Measurements from ENCODE around the gene MYL7. TPM values are rescaled to one million over a fixed set of nuclear protein-coding genes. Genes with fewer than 3 reads are reported as not detected.

MYL7 gene
- polyA plus RNA-seq, 4 donors = 0.58 to 1.1 (median 0.81) TPM; not detected in 1

DNA sequence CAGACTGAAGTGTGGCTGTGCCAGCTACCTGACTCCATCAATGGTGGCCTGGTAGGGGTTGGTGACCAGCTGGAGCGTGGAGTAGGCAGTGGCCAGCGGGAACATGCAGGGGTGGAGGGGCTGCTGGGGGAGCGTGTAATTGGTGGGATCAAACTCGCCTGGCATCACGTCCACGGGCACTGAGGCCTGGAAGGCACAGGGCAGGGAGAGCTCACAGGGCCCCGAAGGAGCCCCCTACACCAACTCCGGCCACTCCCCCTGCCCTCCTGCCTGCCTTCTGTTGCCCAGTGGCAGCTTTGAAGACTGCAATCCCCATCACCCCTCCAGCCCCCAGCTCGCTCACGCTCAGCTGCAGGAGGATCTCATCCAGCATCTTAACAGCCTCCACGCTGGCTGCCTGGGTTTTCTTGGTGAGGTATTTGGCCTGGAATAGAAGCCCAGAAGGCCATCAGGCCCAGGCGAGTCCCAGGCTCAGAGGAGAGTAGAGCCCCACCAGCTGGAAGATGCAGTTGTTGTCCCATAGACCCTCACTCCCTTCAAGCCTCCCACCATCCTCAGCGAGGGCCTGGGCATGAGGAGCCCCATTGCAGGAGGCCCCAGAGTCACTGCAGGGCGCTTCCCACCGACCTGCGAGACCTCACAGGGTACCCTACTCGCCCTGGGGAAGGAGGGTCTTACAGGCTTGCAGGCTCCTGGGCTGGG is 24.9 kb downstream of the MYL7 start:
- DNase-seq (ENCODE audit: low read depth in 4 of 4, low spot score in 2 of 4) = no peak

DNA sequence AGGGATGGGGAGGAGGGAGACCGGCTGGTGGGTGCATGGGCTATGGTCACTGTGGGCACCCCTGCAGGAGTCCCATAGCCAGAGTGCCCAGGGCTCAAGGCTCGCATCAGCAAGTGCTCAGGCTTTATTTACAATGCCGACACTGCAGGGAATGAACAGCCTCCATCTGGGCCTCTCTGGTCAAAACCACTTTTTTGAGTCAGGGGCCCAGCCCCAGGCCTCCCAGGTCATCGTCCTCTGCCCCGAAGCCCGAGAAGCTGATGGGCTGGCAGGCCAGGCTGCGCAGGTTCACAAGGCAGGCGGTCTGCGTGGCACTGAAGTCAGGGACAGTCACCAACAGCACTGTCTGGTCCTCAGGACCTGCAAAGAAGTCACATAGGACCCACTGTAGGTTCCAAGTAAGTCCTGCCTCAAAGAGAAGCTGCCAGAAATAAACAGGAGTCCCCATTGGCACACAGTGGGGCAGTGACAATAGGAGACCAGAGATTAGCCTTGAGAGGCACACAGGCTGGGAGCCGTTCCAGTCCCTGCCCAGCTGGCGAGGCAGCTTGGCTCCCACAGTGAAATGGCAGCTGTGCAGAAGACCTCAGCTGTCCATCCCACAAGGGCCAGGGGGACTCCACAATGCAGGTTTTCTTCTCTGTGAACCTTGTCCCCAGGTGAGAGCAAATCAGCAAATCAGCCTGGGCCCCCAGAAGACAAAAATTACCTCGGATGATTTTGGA is 26.4 kb downstream of the MYL7 start:
- DNase-seq (ENCODE audit: low read depth in 4 of 4, low spot score in 2 of 4) = no peak

DNA sequence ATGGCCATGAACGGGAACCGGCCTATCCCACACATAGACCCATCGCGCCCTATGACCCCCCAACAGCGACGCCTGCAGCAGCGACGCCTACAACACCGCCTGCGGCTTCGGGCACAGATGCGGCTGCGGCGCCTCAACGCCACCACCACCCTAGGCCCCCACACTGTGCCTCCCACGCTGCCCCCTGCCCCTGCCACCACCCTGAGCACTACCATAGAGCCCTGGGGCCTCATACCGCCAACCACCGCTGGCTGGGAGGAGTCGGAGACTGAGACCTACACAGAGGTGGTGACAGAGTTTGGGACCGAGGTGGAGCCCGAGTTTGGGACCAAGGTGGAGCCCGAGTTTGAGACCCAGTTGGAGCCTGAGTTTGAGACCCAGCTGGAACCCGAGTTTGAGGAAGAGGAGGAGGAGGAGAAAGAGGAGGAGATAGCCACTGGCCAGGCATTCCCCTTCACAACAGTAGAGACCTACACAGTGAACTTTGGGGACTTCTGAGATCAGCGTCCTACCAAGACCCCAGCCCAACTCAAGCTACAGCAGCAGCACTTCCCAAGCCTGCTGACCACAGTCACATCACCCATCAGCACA is 27.3 kb downstream of the MYL7 start:
- DNase-seq (ENCODE audit: low read depth in 4 of 4, low spot score in 2 of 4) = no peak

DNA sequence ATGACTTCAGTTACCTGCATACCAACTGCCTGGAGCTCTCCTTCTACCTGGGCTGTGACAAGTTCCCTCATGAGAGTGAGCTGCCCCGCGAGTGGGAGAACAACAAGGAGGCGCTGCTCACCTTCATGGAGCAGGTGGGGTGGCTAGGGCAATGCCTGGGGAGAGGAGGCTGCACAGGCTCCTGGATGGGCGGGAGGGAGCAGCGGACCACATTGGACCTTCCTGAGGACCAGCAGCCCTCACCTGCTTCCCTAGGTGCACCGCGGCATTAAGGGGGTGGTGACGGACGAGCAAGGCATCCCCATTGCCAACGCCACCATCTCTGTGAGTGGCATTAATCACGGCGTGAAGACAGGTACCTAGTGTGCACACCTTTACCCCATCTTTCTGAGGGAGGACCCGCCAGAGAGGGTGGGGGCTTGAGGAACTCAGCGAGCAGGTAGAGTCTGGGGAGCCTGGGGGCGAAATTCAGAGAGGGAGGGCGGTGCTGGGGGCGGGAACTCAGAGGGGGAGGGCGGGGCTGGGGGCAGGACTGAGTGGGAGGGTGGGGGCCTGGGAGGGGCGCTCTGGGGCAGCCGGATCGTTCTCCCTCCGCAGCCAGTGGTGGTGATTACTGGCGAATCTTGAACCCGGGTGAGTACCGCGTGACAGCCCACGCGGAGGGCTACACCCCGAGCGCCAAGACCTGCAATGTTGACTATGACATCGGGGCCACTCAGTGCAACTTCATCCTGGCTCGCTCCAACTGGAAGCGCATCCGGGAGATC is 28.0 kb downstream of the MYL7 start:
- DNase-seq (ENCODE audit: low read depth in 4 of 4, low spot score in 2 of 4) = no peak

DNA sequence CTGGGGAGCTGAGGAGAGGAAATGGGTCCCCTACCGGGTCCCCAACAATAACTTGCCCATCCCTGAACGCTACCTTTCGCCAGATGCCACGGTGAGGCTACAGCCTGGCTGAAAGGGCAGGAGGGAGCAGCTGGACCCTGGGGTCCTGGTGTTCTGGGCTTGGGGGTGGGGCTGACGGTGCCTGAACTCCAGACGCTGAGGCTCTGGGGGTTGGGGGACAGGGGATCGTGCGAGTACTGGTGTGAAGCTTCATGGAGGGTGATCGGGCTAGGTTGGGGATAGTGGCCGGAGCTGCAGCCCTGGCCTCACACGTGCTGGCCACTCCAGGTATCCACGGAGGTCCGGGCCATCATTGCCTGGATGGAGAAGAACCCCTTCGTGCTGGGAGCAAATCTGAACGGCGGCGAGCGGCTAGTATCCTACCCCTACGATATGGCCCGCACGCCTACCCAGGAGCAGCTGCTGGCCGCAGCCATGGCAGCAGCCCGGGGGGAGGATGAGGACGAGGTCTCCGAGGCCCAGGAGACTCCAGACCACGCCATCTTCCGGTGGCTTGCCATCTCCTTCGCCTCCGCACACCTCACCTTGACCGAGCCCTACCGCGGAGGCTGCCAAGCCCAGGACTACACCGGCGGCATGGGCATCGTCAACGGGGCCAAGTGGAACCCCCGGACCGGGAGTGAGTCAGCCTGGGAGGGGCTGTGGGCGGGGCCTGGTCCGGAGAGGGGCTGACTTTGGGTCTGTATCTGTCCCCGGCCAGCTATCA is 28.7 kb downstream of the MYL7 start:
- no peak for DNase-seq (ENCODE audit: low read depth in 4 of 4, low spot score in 2 of 4)

DNA sequence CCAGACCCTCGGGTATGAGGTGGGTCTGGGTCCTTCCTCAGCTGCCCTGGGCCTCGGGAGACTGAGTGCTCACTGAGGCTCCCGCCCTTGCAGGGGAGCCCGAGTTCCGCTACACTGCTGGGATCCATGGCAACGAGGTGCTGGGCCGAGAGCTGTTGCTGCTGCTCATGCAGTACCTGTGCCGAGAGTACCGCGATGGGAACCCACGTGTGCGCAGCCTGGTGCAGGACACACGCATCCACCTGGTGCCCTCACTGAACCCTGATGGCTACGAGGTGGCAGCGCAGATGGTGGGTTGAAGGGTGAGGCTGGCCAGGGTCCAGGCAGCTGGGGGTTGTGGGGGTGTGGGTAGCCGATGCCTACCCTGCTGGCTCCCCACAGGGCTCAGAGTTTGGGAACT is 29.4 kb downstream of the MYL7 start:
- no peak for DNase-seq (ENCODE audit: low read depth in 4 of 4, low spot score in 2 of 4)

DNA sequence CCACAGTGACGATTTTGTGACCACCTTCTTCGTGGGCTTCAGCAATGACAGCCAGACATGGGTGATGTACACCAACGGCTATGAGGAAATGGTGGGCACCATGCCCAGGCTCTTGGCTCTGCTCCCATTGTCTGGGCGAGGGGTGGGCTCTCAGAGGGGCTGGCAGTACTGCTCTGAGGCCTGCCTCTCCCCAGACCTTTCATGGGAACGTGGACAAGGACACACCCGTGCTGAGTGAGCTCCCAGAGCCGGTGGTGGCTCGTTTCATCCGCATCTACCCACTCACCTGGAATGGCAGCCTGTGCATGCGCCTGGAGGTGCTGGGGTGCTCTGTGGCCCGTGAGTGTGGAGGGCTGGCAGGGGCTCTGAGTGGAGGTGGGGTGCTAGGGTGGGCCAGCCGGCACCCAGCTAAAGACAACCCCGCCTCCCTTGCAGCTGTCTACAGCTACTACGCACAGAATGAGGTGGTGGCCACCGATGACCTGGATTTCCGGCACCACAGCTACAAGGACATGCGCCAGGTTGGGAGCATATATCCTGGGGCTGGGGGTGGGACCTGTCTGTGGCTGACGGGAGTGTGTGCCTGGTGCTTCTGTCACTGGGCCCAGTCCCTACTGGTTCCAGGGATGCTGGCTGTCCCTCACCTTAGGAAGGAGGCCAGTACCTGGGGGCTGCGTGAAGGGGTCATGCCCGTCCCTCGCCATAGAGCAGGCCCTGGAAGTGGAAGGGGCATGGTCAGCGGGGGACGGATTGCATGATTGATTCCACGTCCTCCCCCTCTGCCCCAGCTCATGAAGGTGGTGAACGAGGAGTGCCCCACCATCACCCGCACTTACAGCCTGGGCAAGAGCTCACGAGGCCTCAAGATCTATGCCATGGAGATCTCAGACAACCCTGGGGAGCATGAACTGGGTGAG is 30.2 kb downstream of the MYL7 start:
- DNase-seq (ENCODE audit: low read depth in 4 of 4, low spot score in 2 of 4) = no peak

DNA sequence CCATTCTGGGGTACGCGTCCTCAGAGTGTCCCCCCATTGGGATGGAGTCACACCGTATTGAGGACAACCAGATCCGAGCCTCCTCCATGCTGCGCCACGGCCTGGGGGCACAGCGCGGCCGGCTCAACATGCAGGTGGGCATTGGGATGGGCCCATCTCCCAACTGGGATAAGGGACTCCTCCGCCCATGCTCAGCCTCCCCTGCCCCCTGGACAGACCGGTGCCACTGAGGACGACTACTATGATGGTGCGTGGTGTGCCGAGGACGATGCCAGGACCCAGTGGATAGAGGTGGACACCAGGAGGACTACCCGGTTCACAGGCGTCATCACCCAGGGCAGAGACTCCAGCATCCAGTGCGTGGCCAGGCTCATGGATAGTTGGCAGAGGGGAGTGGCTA is 31.1 kb downstream of the MYL7 start:
- no peak for DNase-seq (ENCODE audit: low read depth in 4 of 4, low spot score in 2 of 4)

DNA sequence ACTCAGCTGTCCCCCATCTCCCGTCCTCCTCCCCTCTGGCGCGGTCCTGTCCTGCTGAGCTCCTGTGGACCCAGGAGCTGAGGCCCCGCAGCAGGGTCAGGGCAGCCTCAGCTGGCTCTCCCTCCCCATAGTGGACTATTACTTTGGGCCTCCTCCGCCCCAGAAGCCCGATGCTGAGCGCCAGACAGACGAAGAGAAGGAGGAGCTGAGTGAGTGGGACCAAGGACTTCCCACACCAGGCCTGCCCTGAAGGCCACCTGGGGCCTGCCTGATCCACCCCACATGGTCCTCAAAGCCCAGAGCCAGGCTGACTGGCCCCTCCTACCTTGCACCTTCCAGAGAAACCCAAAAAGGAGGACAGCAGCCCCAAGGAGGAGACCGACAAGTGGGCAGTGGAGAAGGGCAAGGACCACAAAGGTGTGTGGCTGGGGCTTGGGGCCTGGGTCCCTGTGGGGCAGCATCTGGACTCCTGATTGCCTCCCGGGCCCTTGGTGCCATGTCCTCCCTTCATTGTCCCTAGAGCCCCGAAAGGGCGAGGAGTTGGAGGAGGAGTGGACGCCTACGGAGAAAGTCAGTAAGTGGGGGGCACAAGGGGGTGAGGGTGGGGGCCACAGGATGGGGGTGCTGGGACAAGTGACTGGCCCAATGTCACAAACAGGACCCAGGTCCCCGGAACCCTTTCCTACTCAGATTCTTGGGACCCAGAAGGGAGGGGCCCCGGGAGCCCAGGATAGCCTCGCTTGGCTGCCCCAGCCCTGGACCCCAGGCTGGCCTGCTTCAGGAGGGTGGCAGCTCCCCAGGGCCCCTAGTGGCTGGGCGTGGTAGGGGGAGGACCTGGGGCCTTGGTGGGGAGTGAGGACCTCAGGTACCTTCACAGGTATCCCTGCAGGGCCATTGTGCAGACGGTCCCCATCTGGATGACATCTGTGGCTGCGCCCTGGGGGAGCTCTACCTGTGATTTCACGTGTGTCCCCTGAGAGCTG is 32.1 kb downstream of the MYL7 start:
- DNase-seq (ENCODE audit: low read depth in 4 of 4, low spot score in 2 of 4) = no peak

DNA sequence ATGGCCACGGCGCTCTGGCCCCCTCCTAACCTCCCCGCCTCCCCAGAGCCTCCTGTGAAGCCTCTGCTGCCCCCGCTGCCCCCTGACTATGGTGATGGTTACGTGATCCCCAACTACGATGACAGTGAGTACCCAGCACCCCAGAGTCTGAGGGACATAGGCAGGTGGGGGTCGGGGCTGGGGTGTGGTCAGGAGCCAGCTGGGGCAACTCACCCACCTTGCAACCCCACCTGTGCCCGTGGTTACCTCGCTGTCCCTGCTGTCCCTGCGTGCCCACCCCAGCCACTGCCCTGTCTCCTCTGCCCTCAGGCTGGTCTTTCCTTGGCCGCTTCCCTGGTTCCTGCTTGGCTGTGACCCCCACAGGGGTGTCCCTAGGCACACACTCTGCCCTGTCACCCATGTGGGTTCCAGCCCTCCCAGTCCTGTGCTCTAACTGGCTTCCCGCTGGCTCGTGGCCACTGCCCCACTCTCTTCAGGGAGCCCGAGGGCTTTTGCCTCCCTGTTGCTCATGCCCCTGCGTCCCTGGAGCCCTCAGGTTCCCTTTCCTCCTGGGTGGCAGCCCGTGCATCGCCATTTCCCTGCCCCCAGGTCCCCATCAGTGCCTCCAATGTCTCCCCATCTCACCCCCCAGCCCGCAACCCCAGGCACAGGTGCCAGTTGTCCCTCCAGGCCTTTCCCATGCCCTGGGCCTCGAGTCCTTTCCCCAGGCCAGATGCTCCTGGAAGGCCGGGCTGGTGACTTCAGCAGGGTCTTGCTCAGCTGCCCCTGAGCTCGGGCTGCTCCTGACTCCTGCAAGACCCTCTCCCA is 33.0 kb downstream of the MYL7 start:
- no peak for DNase-seq (ENCODE audit: low read depth in 4 of 4, low spot score in 2 of 4)

DNA sequence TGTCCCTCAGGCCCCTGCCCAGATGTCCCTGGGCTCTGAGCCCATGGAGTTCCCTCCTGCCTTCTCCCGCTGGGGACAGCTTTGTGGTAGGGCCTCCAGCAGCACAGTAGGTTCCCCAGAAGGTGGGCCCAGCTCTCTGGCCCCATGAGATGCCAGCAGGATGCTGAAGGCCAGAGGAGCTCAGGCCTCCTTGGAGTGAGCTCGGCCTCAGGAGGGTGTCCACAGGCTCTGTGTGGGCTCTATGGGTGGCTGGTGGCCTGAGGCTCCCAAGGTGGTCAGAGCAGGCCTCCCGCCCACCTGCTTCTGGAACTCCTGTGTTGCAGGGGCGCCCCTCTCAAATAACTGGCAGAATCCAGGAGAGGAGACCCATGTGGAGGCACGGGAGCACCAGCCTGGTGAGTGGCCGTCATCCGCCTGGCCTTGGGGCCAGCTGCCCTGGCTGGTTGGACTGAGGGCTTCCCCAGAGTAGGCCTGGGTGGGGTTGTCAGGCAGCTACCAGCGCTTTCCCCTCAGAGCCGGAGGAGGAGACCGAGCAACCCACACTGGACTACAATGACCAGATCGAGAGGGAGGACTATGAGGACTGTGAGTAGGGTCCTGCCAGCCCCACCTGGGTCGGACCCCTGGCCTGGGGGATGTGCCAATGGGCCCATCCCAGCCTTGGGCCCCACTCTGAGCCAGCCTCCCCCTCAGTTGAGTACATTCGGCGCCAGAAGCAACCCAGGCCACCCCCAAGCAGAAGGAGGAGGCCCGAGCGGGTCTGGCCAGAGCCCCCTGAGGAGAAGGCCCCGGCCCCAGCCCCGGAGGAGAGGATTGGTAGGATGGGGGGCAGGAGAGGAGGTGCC is 33.8 kb downstream of the MYL7 start:
- DNase-seq (ENCODE audit: low read depth in 4 of 4, low spot score in 2 of 4) = no peak

DNA sequence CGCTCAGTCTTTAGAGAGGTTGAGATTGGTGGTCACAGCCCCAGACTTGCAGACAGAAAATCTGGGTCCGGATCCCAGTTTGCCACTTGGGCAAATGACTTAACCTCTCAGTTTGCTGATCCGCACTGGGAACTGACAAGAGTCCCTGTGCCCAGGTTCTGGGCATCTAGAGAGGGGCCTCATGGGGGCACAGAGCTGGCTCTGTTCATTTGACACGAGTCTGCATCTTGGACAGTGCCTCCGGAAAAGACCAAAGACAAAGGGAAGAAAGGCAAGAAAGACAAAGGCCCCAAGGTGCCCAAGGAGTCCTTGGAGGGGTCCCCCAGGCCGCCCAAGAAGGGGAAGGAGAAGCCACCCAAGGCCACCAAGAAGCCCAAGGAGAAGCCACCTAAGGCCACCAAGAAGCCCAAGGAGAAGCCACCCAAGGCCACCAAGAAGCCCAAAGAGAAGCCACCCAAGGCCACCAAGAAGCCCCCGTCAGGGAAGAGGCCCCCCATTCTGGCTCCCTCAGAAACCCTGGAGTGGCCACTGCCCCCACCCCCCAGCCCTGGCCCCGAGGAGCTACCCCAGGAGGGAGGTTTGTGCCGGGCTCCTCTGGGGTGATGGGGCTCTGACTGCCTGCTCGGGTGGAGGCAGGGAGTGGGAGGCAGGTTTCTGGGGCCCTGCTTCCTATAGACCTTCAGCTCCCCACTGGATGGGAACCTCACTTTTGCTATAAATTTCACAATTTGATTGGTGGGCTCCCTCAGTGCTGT is 34.6 kb downstream of the MYL7 start:
- no peak for DNase-seq (ENCODE audit: low read depth in 4 of 4, low spot score in 2 of 4)

DNA sequence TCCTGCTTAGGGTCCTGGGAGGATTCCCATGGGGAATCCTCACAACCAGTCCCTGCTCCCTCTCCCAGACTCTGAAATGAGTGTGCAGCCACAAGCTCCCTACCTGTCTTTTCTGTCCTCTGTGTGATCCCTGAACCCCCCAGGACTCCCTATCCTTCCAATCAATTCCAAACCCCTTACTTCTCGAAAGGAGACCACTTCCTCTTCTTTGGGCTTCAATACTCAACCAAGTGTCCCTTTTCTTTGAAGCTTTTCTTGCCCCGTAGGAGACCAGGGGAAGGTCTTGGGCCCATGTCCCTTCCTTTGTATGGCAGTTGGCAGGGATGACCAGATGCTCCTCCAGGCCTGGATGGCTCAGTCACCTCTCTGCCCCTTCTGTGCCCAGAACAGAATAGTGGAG is 35.3 kb downstream of the MYL7 start:
- no peak for DNase-seq (ENCODE audit: low read depth in 4 of 4, low spot score in 2 of 4)

DNA sequence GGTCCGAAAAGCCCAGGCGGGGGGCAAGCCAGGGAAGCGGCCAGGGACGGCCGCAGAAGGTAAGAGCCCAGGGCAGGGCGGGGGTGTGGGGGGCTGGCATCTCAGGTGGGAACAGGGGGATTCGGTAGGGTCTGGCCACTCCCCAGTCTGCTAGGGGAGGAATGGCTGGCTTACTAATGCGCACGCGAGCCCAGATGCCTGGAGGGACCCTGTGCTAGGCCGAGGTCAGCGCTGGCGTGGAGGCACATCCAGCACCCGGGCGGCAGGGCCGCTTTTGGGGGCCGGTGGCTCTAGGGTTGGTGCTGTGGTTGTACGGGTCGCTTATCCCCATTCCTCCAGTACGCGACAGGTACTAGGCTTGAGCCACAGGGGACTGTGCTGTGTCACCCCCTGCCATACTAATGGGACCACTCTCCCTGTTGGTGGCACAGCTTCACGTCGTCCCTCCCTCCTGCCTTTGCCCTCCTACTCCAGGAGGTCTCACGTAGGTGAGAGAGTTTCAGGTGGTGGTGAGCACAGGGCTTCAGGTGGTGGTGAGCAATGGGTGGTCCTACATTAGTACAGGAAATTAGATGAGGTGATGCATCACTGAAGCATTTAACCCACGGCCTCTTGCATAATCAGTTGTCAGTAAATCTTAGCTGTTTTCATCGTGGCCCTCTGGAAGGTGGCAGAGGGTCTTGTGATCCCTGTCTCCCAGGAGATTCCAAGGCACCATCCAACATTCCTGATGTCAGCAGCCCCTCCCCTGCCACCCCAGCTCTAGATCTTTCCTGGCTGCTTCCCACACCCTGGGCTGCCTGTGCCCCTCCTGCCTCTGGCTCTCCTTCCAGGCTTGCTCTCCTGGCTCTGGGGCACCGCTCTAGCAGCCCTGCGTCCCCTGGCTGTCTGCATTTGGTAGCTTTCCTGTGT is 36.0 kb downstream of the MYL7 start:
- no peak for DNase-seq (ENCODE audit: low read depth in 4 of 4, low spot score in 2 of 4)

Measured in left renal cortex interstitium (tissue), 4 donors.